BLaER1 treated with 17β-estradiol and CSF1 and Interleukin-3, amounts not matched to agents 10 nM and 100 nM (cell line): ENCODE results near the gene SLC25A12.
"Not testable (repeated sequence)": the region's sequence is repeated elsewhere in the genome, so short reads cannot be mapped to it uniquely, and the experiment has no call there.

ENCODE experiments used
- H3K27ac ChIP-seq, 11 experiments: shearing (Covaris generic); formaldehyde crosslinking; 2 replicates each; pipeline ENCODE4 v1.8.1; 2022
- H3K27me3 ChIP-seq, 11 experiments: shearing (Covaris generic); formaldehyde crosslinking; 2 replicates each; pipeline ENCODE4 v1.8.1; 2022
- H3K36me3 ChIP-seq, 11 experiments: shearing (Covaris generic); formaldehyde crosslinking; 2 replicates each; pipeline ENCODE4 v1.8.1; 2022
- H3K4me1 ChIP-seq, 10 experiments: shearing (Covaris generic); formaldehyde crosslinking; 2 replicates each; pipeline ENCODE4 v1.8.1; 2022
- H3K4me2 ChIP-seq, 11 experiments: shearing (Covaris generic); formaldehyde crosslinking; 2 replicates each; pipeline ENCODE4 v1.8.1; 2022
- H3K4me3 ChIP-seq, 10 experiments: shearing (Covaris generic); formaldehyde crosslinking; 2 replicates each; pipeline ENCODE4 v1.8.1; 2022
- H3K9ac ChIP-seq, 11 experiments: shearing (Covaris generic); formaldehyde crosslinking; 2 replicates each; pipeline ENCODE4 v1.8.1; 2022
- H3K9me3 ChIP-seq, 11 experiments: shearing (Covaris generic); formaldehyde crosslinking; replicated peaks in 1 of 11; 2 replicates each; pipeline ENCODE4 v1.8.1; 2022
- H4K20me1 ChIP-seq, 11 experiments: shearing (Covaris generic); formaldehyde crosslinking; 2 replicates each; pipeline ENCODE4 v1.8.1; 2022
- Cebpa-rat ChIP-seq, 11 experiments: shearing (Covaris generic); IDR thresholded peaks; 2 replicates each; pipeline ENCODE4 v1.8.1; 2022

Gene SLC25A12

GRCh38 chr2:171922230-171923022 lies 28.4 kb upstream of the SLC25A12 start, which contains the start of gene HAT1:
Gene HAT1, plus strand, starts transcription at chr2:171922461. Its CDS starts 40 bp downstream, at chr2:171922501.
- H3K36me3 ChIP-seq = peaks cover 18 to 34% (median 24%) of the 10 kb centered on the region in 11 experiments; a peak in 21 of 22 replicates
- no peaks in the 10 kb centered on the region for H3K9me3 ChIP-seq
- peak within 1 kb of the TSS; percentile 79 to 93 (median 90) for H3K27ac ChIP-seq
- H3K9ac ChIP-seq = peak within 1 kb of the TSS; percentile 88 to 93 (median 92)
- peak within 1 kb of the TSS; percentile 83 to 97 (median 90) for H3K4me2 ChIP-seq
- H3K4me3 ChIP-seq = peak within 1 kb of the TSS; percentile 74 to 95 (median 88)
- TF ChIP-seq Cebpa-rat (IDR thresholded peaks at IDR 0.05) = no peak
- no peaks in the 10 kb centered on the region for H3K27me3 ChIP-seq
- peaks cover 0 to 10% (median 0%) of the 10 kb centered on the region in 11 experiments; a peak in 3 of 22 replicates for H4K20me1 ChIP-seq
- H3K4me1 ChIP-seq = peaks cover 24 to 34% (median 30%) of the 10 kb centered on the region in 10 experiments

- H3K9me3 ChIP-seq = no peaks in the 10 kb centered on the region
- peak overlapping the region; percentile 88 to 93 (median 92) for H3K9ac ChIP-seq
- peaks cover 12 to 29% (median 19%) of the 10 kb centered on the region in 11 experiments; a peak in 21 of 22 replicates for H3K36me3 ChIP-seq
- no peaks in the 10 kb centered on the region for H3K27me3 ChIP-seq
- peak overlapping the region; percentile 79 to 93 (median 90); a peak in 21 of 22 replicates for H3K27ac ChIP-seq
- TF ChIP-seq Cebpa-rat (IDR thresholded peaks at IDR 0.05) = no peak
- peaks cover 24 to 34% (median 30%) of the 10 kb centered on the region in 10 experiments for H3K4me1 ChIP-seq
- H3K4me3 ChIP-seq = peak overlapping the region; percentile 74 to 95 (median 88)
- peaks cover 0 to 10% (median 0%) of the 10 kb centered on the region in 11 experiments; a peak in 3 of 22 replicates for H4K20me1 ChIP-seq
- H3K4me2 ChIP-seq = peak overlapping the region; percentile 74 to 94 (median 78)
Measured at GRCh38 chr2:171921970-171922229, 27.9 kb upstream of the SLC25A12 start.

GRCh38 chr2:171919453-171919852 lies 25.4 kb upstream of the SLC25A12 start:
- Histone ChIP-seq H3K27ac (no peak overlapping the region), H3K27me3 (no peaks in the 10 kb centered on the region), H3K9ac (no peak overlapping the region), H3K4me2 (no peak overlapping the region), H3K4me3 (no peak overlapping the region), H4K20me1 (peaks cover 0 to 10% (median 0%) of the 10 kb centered on the region in 11 experiments; a peak in 2 of 22 replicates), H3K4me1 (peaks cover 21 to 24% (median 22%) of the 10 kb centered on the region in 10 experiments), H3K36me3 (peaks cover 0 to 7% (median 0%) of the 10 kb centered on the region in 11 experiments; a peak in 4 of 22 replicates), H3K9me3 (no peaks in the 10 kb centered on the region)
- TF ChIP-seq Cebpa-rat (IDR thresholded peaks at IDR 0.05) = no peak

- Histone ChIP-seq H3K27me3 (no peaks in the 10 kb centered on the region), H3K4me3 (no peak overlapping the region), H3K9me3 (no peaks in the 10 kb centered on the region), H3K9ac (no peak overlapping the region), H3K36me3 (no peaks in the 10 kb centered on the region), H4K20me1 (no peaks in the 10 kb centered on the region), H3K4me2 (no peak overlapping the region), H3K4me1 (no peaks in the 10 kb centered on the region), H3K27ac (no peak overlapping the region)
- no peak for TF ChIP-seq Cebpa-rat (IDR thresholded peaks at IDR 0.05)
Measured at GRCh38 chr2:171913517-171913916, 19.5 kb upstream of the SLC25A12 start.

GRCh38 chr2:171910494-171910893 lies 16.4 kb upstream of the SLC25A12 start:
- no peak overlapping the region for H3K9ac ChIP-seq
- no peaks in the 10 kb centered on the region for H3K4me1 ChIP-seq
- H3K4me2 ChIP-seq = no peak overlapping the region
- no peaks in the 10 kb centered on the region for H4K20me1 ChIP-seq
- TF ChIP-seq Cebpa-rat (IDR thresholded peaks at IDR 0.05) = no peak
- no peaks in the 10 kb centered on the region for H3K27me3 ChIP-seq
- no peak overlapping the region for H3K4me3 ChIP-seq
- H3K27ac ChIP-seq = no peak overlapping the region
- H3K9me3 ChIP-seq = no peaks in the 10 kb centered on the region
- no peaks in the 10 kb centered on the region for H3K36me3 ChIP-seq

GRCh38 chr2:171909266-171909665 lies 15.2 kb upstream of the SLC25A12 start:
- H3K27me3 ChIP-seq = no peaks in the 10 kb centered on the region
- no peaks in the 10 kb centered on the region for H3K9me3 ChIP-seq
- H4K20me1 ChIP-seq = no peaks in the 10 kb centered on the region
- no peak overlapping the region for H3K9ac ChIP-seq
- no peaks in the 10 kb centered on the region for H3K4me1 ChIP-seq
- no peaks in the 10 kb centered on the region for H3K36me3 ChIP-seq
- TF ChIP-seq Cebpa-rat (IDR thresholded peaks at IDR 0.05) = no peak
- H3K27ac ChIP-seq = no peak overlapping the region
- no peak overlapping the region for H3K4me3 ChIP-seq
- H3K4me2 ChIP-seq = no peak overlapping the region

GRCh38 chr2:171908235-171908634 lies 14.2 kb upstream of the SLC25A12 start:
- H3K27me3 ChIP-seq = no peaks in the 10 kb centered on the region
- no peaks in the 10 kb centered on the region for H4K20me1 ChIP-seq

GRCh38 chr2:171902840-171903420 lies 8.9 kb upstream of the SLC25A12 start:
- H3K36me3 ChIP-seq = no peaks in the 10 kb centered on the region
- no peak overlapping the region for H3K4me3 ChIP-seq
- H3K4me2 ChIP-seq = peak overlapping the region in 8 of 11 experiments; percentile 23 to 80 (median 54); a peak in 13 of 22 replicates
- H3K9me3 ChIP-seq = peaks cover 0 to 20% (median 17%) of the 10 kb centered on the region in 11 experiments; a peak in 18 of 22 replicates
- no peaks in the 10 kb centered on the region for H4K20me1 ChIP-seq
- no peak overlapping the region for H3K9ac ChIP-seq
- no peaks in the 10 kb centered on the region for H3K27me3 ChIP-seq
- peaks cover 0 to 19% (median 8%) of the 10 kb centered on the region in 10 experiments; a peak in 12 of 20 replicates for H3K4me1 ChIP-seq
- H3K27ac ChIP-seq = no peak overlapping the region
- no peak for TF ChIP-seq Cebpa-rat (IDR thresholded peaks at IDR 0.05)

More at GRCh38 chr2:171908235-171908634, 14.2 kb upstream of the SLC25A12 start:
- Histone ChIP-seq H3K36me3 (no peaks in the 10 kb centered on the region), H3K4me3 (no peak overlapping the region), H3K4me1 (peaks cover 0 to 7% (median 3%) of the 10 kb centered on the region in 10 experiments; a peak in 10 of 20 replicates), H3K9ac (no peak overlapping the region), H3K4me2 (no peak overlapping the region), H3K27ac (no peak overlapping the region), H3K9me3 (no peaks in the 10 kb centered on the region)
- no peak for TF ChIP-seq Cebpa-rat (IDR thresholded peaks at IDR 0.05)

GRCh38 chr2:171899623-171900282 lies 5.7 kb upstream of the SLC25A12 start:
- not testable (repeated sequence) for H3K4me3 ChIP-seq, H3K4me2 ChIP-seq, H3K9ac ChIP-seq, H3K27me3 ChIP-seq, H3K27ac ChIP-seq, H3K36me3 ChIP-seq, H4K20me1 ChIP-seq
- Histone ChIP-seq H3K4me1 (peaks cover 0 to 23% (median 11%) of the 10 kb centered on the region in 10 experiments; a peak in 16 of 20 replicates), H3K9me3 (peaks cover 0 to 21% (median 17%) of the 10 kb centered on the region in 11 experiments; a peak in 18 of 22 replicates)
